Stimulated activated naive CD4-positive, alpha-beta T cell (primary cell): Measurements from ENCODE around the gene ZNF423.

Source experiments
- DNase-seq, 6 experiments: peaks; one replicate each; lab custom pipeline; 2025; lab: John Stamatoyannopoulos, UW

The ZNF423 gene

DNA sequence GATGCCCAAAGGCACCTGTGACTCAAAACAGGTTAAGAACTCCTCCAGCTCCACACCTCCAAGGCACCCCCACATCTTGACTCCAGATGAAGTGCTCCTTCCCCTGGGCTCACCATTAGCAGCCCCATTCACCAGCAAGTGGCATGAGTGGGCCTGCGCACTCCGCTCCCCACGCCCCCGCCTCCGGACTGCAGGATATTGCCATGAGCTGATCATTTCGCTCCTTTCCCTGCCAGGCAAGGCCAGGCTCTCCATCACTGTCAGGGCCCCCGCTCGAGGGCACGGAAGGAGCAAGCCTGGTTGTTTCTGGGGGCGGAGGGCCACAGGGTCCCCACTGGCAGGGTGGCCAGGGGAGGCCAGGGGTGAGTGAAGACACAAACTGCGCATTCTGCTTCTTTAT lies 69.9 kb downstream of the ZNF423 start:
- no peak for DNase-seq

DNA sequence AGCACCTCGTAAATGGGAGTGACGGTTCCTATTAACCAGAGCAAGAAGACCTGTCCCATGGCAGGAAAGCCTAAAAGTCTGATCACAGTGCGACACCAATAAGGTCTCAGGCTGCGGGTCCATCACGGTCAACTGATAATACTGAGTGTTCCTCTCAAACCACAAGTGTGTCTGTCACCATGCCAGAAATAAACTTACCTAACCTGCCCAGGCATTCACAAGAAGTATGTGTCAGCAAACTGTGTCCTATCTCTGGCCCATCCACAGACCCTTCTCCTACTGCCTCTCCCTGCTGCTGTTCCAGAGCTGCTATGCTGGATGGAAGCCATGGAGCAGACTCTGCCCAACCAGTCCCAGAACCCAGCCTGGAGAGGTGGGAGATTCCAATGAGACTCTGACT lies 73.5 kb downstream of the ZNF423 start:
- no peak for DNase-seq

DNA sequence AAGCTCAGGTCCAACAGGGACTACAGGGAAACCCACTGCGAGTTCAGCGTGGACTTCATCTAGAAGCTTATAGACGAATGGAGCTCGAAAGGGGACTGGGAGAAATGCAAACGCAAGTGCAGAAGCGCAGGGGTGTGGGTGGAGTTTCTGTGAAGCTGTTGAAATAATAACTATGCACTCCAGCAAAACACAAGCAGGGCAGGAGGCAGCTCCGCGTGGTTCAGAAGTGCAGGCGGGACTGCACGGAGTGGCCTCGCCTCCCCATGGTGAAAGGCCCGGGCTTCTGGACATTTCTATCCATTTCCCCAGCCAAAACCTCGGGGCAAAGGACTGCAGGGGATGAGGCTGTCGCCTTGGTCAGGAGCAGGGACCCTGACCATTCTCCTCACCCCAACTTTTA lies 74.5 kb downstream of the ZNF423 start:
- DNase-seq, result no peak

DNA sequence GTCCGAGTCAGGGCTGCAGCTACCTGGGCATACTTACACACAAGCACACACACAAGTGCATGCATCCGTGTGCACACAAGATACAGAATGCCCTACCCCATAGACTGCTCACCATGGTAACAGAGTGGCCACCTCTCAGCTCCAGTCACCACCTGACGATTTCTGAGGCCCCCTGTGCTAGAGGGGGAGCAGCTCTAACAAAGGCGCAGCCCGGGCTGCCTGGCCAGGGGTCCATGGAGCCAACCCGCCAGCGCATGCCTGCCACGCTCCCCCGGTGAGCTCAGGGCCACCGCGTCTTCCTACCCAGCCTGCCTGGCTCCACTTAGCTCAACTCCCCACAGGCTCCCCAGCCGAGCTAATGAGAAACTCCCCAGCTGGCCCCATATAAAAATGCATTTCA lies 75.5 kb downstream of the ZNF423 start:
- no peak for DNase-seq

DNA sequence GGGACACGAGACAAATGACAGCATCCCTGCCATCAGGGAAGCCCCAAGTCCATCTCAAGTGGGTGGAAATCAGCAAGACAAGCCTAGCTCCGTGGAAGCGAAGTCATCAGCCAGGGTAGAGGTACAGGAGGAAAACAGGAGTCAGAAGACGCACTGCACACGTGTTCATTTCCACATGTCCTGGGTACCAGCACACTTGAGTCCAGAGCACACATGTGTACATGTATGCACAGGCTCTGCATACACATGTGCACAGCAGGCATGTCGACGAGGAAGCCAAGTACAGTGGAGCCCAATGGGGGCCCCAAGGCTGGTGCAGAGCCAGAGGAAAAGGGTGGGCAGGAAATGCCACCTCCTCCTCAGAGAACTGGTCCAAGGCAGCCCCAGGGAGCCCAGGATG lies 75.9 kb downstream of the ZNF423 start:
- no peak for DNase-seq

DNA sequence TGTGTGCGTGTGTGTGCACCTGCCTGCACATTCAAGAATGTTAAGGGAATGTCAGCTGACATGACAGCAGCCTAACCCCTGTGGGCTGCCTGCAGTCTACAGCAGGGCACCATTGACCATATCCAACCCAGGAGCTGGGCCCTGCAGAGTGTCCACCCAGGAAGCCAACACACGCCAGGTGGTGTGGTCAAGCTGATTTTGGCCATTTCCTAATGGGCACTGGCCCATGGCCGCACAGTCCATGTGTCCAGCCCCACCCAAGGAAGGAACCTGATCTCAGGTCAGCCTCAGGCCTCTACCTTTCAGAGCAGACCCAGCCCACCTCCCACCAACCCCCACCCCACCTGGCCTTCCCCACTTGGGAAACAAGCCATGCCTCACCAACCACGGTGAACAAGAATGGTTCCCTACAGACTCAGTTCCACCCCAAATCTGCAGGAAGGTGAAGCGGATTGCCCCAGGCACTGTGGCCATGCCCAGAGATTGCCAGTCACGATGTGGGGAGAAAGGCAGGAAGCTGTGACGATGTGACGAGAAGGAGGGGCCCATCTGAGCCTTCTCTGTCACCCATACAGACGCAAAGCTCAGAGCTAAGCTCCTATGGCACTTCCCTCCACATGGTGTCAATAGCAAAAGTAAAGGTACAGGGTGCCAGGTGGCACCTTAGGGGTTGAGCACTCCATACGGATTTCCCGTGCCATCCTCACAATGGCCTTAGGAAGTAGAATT lies 77.5 kb downstream of the ZNF423 start:
- no peak for DNase-seq

DNA sequence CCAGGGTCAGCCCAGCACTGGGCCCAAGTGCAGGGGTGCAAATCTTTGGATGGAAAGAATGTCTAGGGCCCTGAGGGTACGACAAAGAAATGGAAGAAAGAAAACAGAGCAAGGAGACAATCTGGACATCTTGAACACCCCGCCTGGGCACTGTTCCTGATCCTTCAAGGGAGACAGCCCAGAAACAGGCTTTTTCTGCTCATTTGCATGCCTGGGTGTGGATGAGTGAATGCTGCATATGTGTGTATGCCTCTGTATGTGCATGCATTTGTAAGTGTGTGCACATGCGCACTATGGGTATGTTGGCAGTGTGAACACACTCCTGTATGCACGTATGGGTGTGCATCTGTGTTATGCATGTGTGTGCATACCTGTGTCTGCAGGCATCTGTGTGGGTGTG lies 79.2 kb downstream of the ZNF423 start:
- DNase-seq, result no peak

DNA sequence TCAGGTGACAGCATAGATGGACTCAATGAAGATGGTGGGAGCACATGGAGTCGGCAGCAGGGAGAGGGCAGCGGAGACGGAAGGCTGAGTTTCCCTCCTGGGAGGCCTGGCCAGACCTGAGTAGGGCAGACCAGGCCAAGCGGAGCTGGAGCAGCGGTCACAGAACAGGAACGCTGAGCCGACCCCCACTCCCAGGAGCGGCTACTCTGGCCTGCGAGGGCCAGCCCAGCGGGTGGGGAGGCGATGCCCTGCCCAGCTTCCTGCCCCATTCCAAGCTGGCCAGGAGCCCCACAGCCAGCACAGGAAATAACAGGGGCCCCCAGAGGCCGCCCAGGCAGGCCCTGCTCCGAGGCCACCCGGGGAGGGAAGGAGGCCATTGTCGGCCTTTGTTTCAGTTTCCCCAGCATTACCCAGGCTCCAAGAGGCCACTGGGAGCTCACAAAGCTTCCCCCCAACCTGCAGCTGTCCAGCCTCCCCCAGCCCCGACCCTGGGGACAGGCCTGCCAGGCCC lies 79.8 kb downstream of the ZNF423 start:
- no peak for DNase-seq

DNA sequence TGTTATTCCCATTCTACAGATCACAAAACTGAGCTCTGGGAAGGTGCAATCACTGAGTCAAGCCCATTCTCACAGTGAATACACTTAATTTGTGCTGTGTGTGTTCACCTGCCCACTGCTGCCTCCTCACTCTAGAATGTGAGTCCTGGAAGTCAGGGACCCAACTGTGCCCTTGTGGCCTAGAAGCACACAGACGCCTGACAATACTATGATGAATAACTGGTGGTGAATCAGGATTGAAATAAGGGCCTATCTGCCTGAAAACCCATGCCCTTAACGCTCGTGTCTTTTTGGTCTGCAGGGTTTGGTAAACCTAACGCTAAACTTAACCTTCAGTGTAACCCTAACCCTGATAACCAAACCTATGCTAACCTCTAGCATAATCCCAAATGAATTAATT lies 80.3 kb downstream of the ZNF423 start:
- DNase-seq, result no peak

DNA sequence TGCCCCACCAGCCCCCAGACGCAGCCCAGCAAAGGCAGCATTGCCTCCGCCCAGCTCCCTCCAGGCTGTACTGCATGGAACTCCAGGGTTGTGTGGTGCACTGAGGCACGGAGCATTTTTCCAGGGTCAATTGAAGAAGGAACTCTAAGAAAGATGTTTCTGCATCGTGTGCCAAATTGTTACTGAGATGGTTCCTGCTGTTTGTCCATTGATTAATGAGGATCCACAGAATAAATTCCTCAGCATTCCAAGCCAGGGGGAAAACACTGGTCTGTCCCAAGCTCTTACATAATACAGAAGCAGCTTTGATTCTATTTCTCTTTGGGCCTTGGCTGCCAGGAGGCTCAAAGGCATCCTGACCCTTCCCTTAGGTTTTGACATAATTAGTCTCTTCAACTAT lies 80.9 kb downstream of the ZNF423 start:
- no peak for DNase-seq

DNA sequence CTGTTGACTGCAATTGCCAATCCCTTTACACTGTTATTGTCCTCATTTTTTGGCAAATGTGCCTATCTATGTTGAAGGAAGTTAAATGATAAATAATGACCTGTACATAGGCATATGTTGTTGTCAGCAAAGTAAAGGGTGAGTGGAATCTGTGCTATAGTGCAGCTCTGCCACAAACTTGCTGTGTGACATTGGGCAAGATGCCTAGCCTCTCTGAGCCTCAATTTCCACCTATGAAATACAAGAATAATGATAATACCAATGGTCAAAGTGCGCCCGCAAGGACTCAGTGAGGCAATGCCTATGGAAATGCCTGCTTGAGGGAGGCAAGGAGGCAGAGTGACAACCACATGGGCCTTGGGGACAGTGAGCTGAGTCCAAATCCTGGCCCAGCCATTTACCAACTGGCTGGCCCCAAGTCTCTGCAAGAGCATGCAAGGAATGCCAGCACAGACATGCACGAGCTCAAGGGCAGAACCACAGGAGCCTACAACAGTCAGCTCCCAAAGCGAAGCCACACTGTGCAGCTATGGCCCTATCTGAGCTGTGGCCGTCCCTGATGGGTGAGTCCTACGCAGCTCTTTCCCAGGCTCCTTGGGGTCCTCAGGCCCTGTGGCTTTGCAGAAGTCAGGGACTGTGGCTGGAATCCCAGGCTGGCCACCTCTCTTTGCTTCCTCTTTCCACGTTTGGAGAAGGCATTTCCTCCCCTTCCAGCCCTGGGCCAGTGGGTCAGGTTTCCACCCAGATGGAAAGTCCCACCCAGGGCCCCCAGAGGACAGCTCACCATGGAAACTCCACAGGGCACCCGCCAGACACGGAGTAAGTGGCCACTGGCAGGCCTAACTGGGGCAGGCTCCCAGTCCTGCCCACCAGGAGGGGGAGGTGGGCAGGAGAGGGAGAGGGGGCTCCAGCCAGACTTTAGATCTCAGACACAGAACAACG lies 82.1 kb downstream of the ZNF423 start:
- DNase-seq, result no peak

DNA sequence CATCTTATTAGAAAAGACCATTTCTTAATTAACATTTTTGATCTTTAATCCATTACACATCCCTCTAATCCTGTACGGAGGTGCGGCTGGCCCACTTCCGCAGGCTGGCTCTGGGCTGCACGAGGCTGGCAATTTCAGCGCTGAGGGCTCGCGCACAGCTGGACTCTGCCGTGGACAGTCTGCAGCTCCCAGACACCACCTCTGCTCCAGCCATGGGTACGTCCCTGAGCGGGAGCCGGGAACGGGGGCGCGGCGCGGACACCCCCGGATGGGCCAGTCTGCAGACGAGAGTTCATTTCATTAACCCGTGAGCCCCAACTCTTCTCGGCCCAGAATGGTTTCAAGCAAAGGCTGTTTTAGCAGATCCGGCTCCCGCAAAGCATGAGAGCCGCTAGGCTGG lies 87.9 kb downstream of the ZNF423 start:
- no peak for DNase-seq

DNA sequence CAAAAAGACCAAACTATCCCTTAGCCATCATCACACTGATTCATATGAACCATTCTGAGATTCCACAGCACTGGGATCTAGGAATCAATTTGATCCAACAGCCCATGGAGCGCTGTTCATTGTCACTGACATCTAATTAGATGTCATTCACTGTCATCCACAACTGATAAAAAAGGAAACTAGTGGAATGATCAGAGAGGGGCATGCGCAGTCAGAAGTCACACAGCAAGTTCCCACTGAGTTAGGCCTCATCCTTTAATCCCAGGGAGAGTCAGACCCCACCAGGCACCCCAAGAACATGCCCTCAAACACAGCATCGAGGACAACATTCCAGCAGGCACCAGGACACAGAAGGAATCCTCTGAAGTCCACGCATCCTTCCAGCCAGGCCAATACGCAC lies 88.5 kb downstream of the ZNF423 start:
- DNase-seq, result no peak

DNA sequence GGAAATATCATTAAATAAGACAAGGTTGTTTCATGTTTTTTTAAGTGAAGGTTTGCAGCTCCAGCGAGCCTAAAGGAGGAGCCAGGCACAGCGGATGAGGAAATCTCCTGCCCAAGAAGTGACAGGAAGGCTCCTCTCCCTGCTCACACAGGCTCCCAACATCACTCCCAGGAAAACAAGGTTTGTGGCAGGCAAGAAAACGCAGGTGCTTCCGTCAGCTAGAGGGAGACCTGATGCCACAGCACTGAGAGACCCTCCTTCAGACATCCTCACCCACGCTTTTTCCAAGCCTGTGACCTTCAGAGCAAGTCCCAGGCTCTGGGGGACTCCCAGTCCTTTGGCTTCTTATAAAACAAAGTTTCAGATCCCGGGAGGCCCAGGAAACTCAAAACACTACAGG lies 89.7 kb downstream of the ZNF423 start:
- DNase-seq, result no peak

DNA sequence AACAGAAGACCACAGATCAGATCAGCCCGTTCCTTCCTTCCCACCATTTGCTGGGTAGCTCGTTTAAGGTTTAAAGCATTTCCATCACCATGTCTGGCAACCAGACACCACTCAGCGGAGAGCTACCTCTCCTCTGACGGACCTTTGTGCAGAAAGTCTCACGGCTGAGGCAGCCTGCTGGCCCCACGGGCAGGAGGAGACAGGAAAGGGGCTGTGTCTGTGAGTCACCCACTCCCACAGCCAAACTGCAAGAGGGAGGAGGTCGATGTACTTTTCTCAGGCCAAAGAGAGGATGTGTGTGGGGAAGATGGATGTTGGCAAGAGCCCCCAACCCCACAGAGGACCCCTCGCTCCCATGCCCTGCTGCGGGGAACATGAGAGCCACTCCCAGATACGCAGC lies 92.1 kb downstream of the ZNF423 start:
- no peak for DNase-seq

DNA sequence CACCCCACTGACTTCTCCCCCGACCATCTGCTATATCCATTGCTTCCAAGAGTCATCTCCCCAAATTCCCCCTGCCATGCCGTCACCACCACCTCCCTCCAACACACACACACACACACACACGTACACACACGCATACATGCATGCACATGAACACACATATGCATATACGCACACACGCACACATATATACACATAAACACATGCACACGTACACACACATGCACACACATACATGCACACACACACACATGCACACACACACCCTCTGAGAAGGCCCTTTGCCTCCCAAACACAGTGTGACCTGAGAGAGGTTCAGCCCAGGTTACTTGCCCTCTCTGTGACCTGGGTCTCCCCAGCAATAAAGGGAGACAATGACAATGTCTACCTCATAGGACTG lies 95.1 kb downstream of the ZNF423 start:
- no peak for DNase-seq

DNA sequence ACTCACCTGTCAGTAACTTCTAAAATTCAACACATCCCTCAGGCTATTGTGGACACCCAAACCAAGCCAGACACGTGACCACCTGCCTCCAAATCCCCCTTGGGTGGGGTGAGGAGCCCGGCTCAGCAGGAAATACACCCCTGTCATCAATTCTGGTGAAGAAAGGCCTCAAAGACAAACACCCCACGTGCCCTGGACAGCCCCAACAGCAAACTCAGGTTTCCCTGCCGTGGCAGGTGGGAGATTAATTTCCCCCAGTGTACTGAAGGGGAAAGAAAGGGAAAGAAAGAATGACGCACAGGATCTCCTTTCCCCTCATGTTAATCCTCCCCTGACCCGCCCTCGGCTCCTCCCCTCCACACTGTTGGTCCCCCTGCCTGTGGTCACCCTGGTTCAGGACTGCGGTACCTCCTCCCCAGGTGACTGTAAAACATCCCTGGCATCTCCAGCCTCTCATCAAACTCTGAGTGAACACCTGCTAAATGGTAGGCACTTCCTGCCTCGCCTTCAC lies 98.3 kb downstream of the ZNF423 start:
- DNase-seq, result no peak

DNA sequence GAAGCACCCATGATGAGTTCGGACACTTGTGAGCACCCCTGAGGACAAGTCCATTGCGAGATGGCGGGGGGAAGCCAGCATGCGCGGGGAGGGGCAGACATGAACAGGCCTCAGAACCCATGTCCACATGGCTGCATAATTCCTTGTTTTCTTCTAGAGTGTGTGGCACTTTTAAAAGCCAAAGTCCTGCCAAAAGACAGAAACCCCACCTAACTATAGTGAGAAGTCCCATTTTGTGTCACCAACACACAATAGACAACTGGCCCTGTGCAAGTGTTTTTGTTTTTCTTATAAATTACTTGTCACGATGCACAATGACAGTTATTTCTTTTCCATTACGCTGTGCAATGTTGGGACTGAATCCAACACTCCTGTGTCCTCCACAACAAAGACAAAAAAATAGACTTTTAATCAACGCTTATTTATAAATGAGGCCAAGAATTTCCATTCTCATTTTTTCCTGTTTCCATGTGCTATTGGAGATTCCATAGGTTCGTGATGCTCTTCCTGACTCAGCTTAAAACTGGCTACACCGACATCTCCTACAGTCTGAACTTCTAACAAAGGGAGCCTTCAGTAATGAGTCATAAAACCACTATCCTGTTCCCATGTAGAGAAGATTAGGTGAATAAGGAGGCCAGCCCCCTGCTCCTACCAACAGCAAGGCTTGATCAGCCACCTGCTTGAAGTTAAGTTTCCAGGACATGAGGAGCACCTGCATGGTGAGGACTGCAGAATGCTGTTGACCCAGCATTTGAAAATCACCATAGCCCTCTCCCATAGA lies 98.9 kb downstream of the ZNF423 start:
- no peak for DNase-seq

DNA sequence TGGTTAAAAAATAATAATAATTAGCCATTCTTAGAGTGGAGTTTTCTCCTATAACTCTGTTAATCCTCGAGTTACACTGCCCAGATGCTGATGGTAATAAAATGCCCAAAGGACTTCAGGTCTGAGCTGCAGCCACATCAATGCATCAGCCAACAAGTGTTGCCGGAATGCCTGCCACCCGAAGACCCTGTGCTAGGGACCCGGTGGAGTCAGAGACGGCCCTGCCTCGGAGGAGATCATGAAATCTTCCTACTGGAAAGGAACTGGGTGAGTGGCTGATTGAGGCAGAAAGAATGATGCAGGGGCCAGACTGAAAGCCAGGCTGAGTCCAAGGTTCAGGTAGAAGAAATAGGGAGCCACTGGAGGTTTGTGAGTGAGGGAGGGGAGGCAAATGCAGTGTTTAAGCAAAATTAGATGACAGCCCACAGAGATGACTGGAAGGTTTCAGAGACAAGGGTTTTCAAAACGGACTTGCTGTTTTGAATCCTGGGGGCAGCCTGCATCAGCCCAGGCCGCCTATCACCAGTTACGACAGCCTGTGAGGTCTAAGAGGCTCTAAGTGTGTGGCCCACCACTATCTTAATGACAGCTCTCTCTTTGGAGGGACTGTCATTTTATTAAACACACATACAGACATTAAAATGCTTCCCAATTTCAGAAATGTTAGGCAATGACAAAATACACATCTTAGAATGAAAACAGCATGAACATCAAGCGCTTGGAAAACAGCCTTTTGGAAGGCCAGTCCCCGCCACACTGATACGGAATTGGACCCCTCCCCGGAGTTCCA lies 100.0 kb downstream of the ZNF423 start:
- DNase-seq, result no peak

DNA sequence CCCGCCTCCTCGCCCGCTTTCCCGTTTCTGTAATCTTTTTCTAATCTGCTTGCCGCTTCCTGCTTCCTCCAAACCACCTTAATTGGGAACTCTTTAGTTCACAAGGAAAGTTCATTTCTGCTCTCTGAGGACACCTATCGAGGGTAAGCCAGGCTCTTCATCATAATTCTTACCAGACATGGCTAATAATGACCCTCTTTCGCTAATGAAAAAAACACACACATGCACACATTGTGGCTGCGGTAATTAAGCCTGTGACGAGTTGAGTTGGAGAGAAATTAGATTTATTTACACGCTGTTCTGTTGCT lies 100.6 kb downstream of the ZNF423 start:
- no peak for DNase-seq

DNA sequence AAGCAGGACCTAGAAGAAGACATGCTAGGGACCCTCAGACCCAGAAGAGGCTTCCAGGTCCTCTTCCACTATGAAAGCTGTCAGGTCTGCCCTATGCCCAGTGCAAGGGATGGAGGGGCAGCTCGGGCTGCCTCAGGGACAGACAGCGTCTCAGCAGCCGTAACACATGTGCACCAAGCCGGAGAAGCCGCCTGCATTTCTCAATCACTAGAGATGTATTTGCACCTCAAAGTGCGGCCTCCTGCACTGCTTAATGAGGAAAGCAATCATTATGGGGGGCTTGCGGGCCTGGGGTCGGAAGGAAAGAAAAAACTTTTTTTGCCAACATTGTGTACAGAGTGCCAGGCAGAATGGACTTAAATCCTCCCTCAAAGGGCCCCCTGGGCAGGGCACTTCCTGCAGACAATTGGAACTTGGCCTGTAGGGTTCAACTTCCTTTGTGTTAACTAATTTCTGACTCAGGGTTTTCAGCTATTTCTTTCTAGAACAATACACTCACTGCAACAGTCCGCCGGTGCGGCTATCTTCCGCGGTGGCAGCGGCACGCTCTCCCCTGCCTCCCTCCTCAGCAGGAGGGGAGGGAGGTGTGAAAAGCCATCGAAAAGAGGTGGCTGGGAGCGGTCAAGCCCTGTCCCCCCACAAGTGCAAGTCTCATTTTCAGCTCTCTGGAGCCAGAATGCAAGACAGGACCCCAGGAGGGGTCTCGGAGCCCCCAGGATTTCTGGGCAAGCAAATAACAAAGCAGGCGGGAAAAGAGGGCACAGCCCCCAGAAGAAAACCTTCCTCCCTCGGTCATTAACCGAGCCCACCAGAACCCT lies 101.2 kb downstream of the ZNF423 start:
- no peak for DNase-seq
